T-helper 1 cell (primary cell): Measurements from ENCODE around the gene LEMD3.

ENCODE experiments used
- DNase-seq, 5 donors: peaks; one replicate each; pipeline ENCODE4 v3.0.0-alpha.2; 2012 to 2020
- total RNA-seq, 4 donors: gene quantifications; one replicate each; lab custom pipeline; 2026; lab: John Stamatoyannopoulos, UW

LEMD3 gene
- total RNA-seq: 99.2 to 128 (median 105) reads per million in 4 donors

- DNase-seq: peak; percentile 90 to 96 (median 93)
Observed at GRCh38 chr12:65169320-65170208, at the start of gene LEMD3. Gene LEMD3, plus strand, starts transcription at chr12:65169583. Its CDS starts 14 bp downstream, at chr12:65169597.

GRCh38 chr12:65121049-65121955 lies 48.1 kb upstream of the LEMD3 start, which contains the start of gene WIF1:
Gene WIF1, minus strand, starts transcription at chr12:65121305. Its CDS starts 114 bp downstream, at chr12:65121191.
- DNase-seq: peak in 1 of 5 donors; percentile 15

GRCh38 chr12:65121956-65122469 lies 47.4 kb upstream of the LEMD3 start:
- no peak for DNase-seq

GRCh38 chr12:65122703-65123102 lies 46.7 kb upstream of the LEMD3 start:
- DNase-seq: no peak

- DNase-seq: peak in 1 of 5 donors; percentile 27
Observed at GRCh38 chr12:65123435-65124063, 45.8 kb upstream of the LEMD3 start.

GRCh38 chr12:65125247-65125646 lies 44.1 kb upstream of the LEMD3 start:
- DNase-seq: no peak

- DNase-seq: no peak
Observed at GRCh38 chr12:65125975-65126374, 43.4 kb upstream of the LEMD3 start.

GRCh38 chr12:65126482-65126881 lies 42.9 kb upstream of the LEMD3 start:
- no peak for DNase-seq

- no peak for DNase-seq
Observed at GRCh38 chr12:65133879-65134278, 35.5 kb upstream of the LEMD3 start.

GRCh38 chr12:65139389-65139788 lies 30.0 kb upstream of the LEMD3 start:
- DNase-seq: no peak

GRCh38 chr12:65140738-65141137 lies 28.6 kb upstream of the LEMD3 start:
- DNase-seq: no peak

- no peak for DNase-seq
Observed at GRCh38 chr12:65147312-65147905, 22.0 kb upstream of the LEMD3 start.

- no peak for DNase-seq
Observed at GRCh38 chr12:65152012-65152411, 17.4 kb upstream of the LEMD3 start.

GRCh38 chr12:65152596-65152995 lies 16.8 kb upstream of the LEMD3 start:
- no peak for DNase-seq

GRCh38 chr12:65155784-65156183 lies 13.6 kb upstream of the LEMD3 start:
- peak in 1 of 5 donors; percentile 42 for DNase-seq

- peak in 1 of 5 donors; percentile 82 for DNase-seq
Observed at GRCh38 chr12:65156366-65156841, 13.0 kb upstream of the LEMD3 start.

- no peak for DNase-seq
Observed at GRCh38 chr12:65157091-65157490, 12.3 kb upstream of the LEMD3 start.

- no peak for DNase-seq
Observed at GRCh38 chr12:65162609-65163008, 6.8 kb upstream of the LEMD3 start.

GRCh38 chr12:65164244-65164643 lies 5.1 kb upstream of the LEMD3 start:
- no peak for DNase-seq

GRCh38 chr12:65164774-65165173 lies 4.6 kb upstream of the LEMD3 start:
- DNase-seq: no peak

GRCh38 chr12:65168681-65169319 lies 583 bp upstream of the LEMD3 start:
- DNase-seq: peak in 1 of 5 donors; percentile 25
